Astrocyte of the spinal cord (primary cell): ENCODE results near the gene ARHGEF6.

Experiments
- DNase-seq: peaks from one replicate; pipeline ENCODE4 v3.0.0; 2011; ENCODE audit warnings: low read depth, low spot score
- H3K4me3 ChIP-seq: 2 replicates; pipeline ENCODE4 v1.5.1; 2011; ENCODE audit warnings: low read depth, mild to moderate bottlenecking, low read length, moderate library complexity
- in situ Hi-C: cut with HindIII; loops from 2 replicates; pipeline ENCODE4 v1.10.0; 2017; ENCODE audit warnings: low sequenced_read_pairs
- TF ChIP-seq, protein P1 (sequence below): IDR thresholded peaks from 2 replicates; pipeline ENCODE4 v1.5.1; 2012; ENCODE audit warnings: low read depth, mild to moderate bottlenecking, low read length, inconsistent platforms

Gene ARHGEF6

DNA sequence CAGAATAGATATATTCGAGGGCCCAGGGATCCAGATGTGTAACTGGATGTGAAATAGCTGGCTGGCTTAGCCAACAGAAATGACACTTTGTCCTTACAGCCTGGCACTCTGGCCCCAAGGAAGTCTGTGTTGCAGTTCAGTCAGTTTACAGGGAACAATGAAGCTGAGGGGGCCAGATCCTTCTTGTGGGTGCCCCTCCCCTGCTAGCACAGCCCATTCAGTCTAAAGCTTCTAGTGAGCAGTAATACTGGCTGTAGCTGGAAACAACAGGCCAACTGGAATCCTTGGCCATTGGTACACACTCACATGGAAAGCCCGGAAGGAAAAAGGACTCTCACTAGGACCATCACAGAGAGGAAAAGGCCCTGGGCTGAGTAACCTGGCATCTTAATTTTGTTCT lies 155.5 kb downstream of the ARHGEF6 start:
- TF ChIP-seq, protein P1, sequence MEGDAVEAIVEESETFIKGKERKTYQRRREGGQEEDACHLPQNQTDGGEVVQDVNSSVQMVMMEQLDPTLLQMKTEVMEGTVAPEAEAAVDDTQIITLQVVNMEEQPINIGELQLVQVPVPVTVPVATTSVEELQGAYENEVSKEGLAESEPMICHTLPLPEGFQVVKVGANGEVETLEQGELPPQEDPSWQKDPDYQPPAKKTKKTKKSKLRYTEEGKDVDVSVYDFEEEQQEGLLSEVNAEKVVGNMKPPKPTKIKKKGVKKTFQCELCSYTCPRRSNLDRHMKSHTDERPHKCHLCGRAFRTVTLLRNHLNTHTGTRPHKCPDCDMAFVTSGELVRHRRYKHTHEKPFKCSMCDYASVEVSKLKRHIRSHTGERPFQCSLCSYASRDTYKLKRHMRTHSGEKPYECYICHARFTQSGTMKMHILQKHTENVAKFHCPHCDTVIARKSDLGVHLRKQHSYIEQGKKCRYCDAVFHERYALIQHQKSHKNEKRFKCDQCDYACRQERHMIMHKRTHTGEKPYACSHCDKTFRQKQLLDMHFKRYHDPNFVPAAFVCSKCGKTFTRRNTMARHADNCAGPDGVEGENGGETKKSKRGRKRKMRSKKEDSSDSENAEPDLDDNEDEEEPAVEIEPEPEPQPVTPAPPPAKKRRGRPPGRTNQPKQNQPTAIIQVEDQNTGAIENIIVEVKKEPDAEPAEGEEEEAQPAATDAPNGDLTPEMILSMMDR = no peak
- no peak for DNase-seq
- no peak overlapping the region for H3K4me3 ChIP-seq
- in situ Hi-C loops = no loop called here

DNA sequence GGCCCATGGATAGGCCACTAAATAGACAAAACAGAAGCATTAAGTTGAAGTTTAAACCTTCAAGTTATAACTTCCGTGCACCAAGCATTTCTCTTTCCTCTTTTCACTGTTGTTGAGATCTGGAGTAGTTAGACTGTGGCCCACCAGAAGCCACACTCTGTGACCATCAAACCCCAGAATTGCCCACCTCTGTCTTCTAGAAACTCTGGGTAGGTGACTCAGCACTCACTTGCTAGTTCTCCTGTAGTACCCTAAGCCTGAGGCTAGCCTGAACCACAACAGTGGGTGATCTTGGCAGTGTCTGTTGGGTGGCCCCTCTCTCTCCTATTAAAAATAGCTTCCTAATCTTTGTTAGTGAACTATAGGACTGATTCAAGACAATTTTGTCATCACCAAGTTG lies 157.3 kb downstream of the ARHGEF6 start:
- TF ChIP-seq, protein P1 = no peak
- in situ Hi-C loops = no loop called here
- DNase-seq = no peak

DNA sequence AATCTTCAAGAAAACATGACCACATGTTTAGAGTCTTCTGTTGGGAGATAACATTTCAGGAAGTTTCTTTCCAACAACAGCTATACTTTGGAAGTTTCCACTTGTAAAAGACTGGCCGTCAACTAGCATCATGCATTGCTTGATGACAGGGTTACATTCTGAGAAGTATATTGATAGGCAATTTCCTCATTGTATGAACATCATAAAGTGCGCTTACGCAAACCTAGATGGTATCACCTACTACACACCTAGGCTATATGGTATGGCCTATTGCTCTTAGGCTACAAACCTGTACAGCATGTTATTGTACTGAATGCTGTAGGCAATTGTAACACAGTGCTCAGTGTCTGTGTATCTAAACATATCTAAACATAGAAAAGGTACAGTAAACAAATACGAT lies 158.2 kb downstream of the ARHGEF6 start:
- TF ChIP-seq, protein P1 = no peak
- no peak overlapping the region for H3K4me3 ChIP-seq
- in situ Hi-C loops = no loop called here
- DNase-seq = no peak

More for the DNA sequence above, 157.3 kb downstream of the ARHGEF6 start:
- no peak overlapping the region for H3K4me3 ChIP-seq

DNA sequence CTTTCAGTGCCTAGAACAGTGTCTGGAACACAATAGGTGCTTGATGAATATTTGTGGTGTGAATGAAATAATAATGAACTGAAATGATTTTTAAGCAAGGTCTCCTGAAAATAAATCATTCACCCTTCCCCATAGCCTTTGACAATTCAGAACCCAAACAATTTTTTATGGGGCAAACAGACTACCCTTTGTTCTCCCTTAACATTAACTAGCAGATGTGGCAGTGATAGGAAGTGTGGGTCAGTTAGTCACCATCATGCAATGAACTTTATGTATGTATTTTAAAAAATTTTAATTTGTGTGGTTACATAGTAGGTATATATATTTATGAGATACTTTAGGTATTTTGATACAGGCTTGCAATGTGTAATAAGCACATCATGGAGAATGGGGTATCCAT lies 160.0 kb downstream of the ARHGEF6 start:
- H3K4me3 ChIP-seq = no peak overlapping the region
- TF ChIP-seq, protein P1 = no peak
- in situ Hi-C loops = no loop called here
- no peak for DNase-seq

DNA sequence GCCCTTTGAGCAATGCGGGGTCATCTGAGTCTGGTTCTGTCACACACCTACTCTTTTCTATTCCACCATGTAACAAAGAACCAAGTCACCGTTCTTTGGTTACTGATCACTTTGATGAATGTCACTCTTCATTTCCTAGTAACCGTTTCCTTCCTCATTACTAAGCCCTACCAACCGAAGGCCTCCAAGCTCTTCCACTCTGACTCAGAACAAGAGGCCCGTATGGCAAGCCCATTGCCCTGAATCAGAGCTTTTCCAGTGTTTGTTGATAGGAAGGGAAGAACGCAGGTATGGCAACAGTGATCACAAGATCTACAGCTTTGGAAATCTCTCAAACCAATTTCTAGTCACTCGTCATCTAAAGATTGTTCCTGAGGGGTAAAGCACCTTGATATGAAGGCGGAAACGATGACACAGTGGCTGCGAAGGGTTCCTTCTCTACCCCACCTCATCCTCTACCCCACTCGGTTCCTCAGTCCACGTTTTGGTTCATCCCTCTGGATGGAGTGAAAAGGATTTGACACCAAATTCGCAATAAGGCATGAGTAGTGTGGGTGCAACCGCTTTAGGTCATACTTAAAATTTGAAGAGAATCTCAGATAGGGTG lies 160.7 kb downstream of the ARHGEF6 start:
- TF ChIP-seq, protein P1 = no peak
- in situ Hi-C loops = no loop called here
- no peak overlapping the region for H3K4me3 ChIP-seq
- DNase-seq = no peak

DNA sequence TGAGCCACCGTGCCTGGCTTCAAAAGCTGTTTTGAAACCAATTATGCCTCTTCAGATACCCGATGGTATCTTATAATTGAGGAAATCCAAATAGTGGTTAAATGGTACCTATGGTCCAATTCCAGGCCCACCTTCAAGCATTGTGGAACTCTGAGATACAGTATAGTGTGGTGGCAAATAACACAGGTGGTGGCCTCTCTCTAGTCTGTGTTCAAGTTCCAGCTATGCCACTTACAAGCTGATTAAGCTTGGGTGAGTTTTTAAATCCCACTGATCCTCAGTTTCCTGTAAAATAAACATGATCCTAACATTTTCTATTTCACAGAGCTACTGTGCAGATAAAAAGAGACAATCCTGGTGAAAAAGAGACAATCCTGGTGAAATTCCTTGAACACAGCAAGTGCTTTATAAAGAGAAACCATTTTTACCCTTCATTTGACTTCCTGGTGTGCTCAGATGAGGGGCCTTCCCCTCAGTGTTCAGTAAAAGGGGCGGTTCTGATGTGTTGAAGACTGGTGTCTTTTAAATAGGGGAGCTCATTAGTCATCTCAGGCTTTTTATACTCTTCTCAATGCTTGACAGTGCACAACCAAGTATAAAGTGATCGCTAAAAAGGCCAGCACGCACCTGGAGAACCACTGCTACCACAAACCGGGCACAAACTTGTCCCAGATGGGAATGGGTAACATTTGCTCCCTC lies 163.6 kb downstream of the ARHGEF6 start:
- H3K4me3 ChIP-seq = no peak overlapping the region
- in situ Hi-C loops = no loop called here

More for the DNA sequence above, 163.6 kb downstream of the ARHGEF6 start:
- TF ChIP-seq, protein P1 = no peak
- DNase-seq = no peak
